ENCODE data around the gene HLA-DOB. TPM values are rescaled to one million over a fixed set of nuclear protein-coding genes. Genes with fewer than 3 reads are reported as not detected.

The HLA-DOB gene
- total and polyA plus RNA-seq, 11 donors = 0.25 to 2.7 (median 0.60) TPM; not detected in 2

DNA sequence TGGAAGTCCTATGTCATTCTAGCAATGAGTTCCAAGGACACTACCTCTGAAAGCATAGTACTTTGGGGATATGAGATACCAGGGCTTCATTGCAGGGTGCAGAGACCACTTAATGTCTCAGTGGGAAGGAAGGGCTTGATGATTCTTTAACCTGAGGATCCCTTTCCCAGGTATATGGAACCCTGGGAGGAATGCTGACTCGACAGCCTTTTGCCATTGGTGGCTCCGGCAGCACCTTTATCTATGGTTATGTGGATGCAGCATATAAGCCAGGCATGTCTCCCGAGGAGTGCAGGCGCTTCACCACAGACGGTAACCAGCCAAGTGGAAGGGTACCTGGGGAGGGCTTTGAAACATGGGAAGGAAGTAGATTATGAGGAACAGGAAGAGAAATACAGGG lies 41.4 kb upstream of the HLA-DOB start:
- ATAC-seq (no peak), DNase-seq (no peak)
- peaks cover 0 to 55% (median 40%) of the 10 kb centered on the region in 9 donors for H3K36me3 ChIP-seq
- intact Hi-C loops (cut with DNase I) = no loop called here
- H3K27me3 ChIP-seq = no peaks in the 10 kb centered on the region
- H3K27ac ChIP-seq = no peak overlapping the region
- WGBS, 4 donors = 81 to 89% (median 84%) methylated on average over 5 of the region's 5 CpGs
- no peaks in the 10 kb centered on the region for H3K9me3 ChIP-seq
- no peak for TF ChIP-seq POLR2A (IDR thresholded peaks at IDR 0.05)
- TF ChIP-seq, protein P1, sequence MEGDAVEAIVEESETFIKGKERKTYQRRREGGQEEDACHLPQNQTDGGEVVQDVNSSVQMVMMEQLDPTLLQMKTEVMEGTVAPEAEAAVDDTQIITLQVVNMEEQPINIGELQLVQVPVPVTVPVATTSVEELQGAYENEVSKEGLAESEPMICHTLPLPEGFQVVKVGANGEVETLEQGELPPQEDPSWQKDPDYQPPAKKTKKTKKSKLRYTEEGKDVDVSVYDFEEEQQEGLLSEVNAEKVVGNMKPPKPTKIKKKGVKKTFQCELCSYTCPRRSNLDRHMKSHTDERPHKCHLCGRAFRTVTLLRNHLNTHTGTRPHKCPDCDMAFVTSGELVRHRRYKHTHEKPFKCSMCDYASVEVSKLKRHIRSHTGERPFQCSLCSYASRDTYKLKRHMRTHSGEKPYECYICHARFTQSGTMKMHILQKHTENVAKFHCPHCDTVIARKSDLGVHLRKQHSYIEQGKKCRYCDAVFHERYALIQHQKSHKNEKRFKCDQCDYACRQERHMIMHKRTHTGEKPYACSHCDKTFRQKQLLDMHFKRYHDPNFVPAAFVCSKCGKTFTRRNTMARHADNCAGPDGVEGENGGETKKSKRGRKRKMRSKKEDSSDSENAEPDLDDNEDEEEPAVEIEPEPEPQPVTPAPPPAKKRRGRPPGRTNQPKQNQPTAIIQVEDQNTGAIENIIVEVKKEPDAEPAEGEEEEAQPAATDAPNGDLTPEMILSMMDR (IDR thresholded peaks at IDR 0.05) = no peak
- H3K4me1 ChIP-seq = peaks cover 0 to 52% (median 10%) of the 10 kb centered on the region in 12 donors
- no peak overlapping the region for H3K4me3 ChIP-seq

DNA sequence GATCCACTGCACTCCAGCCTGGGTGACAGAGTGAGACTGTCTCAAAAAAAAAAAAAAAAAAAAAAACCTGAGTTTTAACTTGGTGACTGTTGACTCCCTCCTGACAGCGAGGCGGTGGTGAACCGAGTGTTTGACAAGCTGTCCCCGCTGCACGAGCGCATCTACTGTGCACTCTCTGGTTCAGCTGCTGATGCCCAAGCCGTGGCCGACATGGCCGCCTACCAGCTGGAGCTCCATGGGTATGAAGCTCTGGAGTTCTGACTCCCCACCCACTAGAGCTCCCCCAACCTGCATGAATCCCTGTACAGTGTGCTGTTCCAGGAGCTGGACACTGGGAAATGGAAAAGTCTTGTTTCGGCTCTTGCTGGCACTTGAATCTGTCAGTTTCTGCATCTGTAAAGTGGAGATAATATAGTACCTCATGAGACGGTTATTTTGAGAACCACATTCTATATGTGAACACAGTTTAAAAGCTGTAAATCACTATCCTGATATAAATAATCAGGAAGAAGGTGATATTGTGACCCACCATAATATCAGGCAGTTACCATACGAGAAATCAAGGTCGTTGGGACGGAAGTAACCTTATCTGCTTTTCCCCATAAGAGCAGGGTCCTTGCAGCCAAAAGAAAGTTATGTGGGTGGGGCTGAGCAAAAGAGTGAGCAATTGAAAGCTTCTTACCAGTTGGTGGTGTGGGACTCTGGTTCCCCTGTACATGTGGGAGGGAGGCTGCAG lies 40.5 kb upstream of the HLA-DOB start:
- no peak for TF ChIP-seq POLR2A (IDR thresholded peaks at IDR 0.05)
- TF ChIP-seq, protein P1 (IDR thresholded peaks at IDR 0.05) = no peak
- DNase-seq (no peak), ATAC-seq (no peak)
- 73 to 82% (median 77%) methylated on average over 14 of the region's 14 CpGs for WGBS, 4 donors
- Histone ChIP-seq H3K36me3 (peaks cover 0 to 55% (median 40%) of the 10 kb centered on the region in 9 donors), H3K27ac (no peak overlapping the region), H3K27me3 (no peaks in the 10 kb centered on the region), H3K4me3 (no peak overlapping the region), H3K4me1 (peaks cover 0 to 54% (median 11%) of the 10 kb centered on the region in 12 donors), H3K9me3 (no peaks in the 10 kb centered on the region)
- intact Hi-C loops (cut with DNase I) = no loop called here

DNA sequence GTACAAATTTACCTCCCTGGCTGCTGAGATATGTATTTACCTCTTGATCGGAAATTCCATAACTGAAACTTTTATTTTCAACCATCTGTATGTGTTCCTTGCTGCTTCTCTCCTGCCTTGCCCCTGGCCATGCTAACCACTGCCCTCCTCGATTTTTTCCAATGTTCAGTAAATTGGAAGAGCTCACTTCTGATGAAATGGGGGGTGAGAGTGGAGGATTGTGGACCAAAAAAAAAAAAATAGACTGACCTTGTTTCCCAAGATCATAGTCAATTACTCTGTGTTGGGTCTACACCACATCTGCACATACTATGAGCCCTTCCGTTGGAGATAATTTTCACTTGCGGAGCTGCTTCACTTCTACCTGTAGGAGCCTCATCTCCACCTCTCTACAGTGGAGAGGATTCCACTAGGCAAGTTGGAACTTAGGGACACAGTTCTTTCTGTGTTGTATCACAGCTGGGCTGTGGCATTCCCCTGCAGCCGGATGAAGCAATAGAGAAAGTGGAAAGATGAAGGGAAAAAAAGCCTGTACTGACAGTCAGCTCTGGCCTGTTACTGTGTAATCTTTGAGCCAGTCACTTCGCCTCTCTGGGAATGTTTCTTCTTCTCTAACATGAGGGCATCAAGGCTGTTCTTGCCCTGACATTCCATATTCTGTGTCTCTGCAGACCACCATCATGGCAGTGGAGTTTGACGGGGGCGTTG lies 38.8 kb upstream of the HLA-DOB start:
- H3K4me3 ChIP-seq = peak overlapping the region in 9 of 12 donors; percentile 69 to 99 (median 89)
- no peaks in the 10 kb centered on the region for H3K9me3 ChIP-seq
- H3K4me1 ChIP-seq = peaks cover 0 to 63% (median 24%) of the 10 kb centered on the region in 12 donors
- DNase-seq (no peak), ATAC-seq (no peak)
- H3K27ac ChIP-seq = peak overlapping the region in 11 of 12 donors; percentile 90 to 100 (median 99)
- WGBS, 4 donors = 77 to 89% (median 80%) methylated on average over 8 of the region's 8 CpGs
- peaks cover 0 to 65% (median 50%) of the 10 kb centered on the region in 9 donors for H3K36me3 ChIP-seq
- TF ChIP-seq POLR2A (IDR thresholded peaks at IDR 0.05) = no peak
- TF ChIP-seq, protein P1 (IDR thresholded peaks at IDR 0.05) = no peak
- intact Hi-C loops (cut with DNase I) = loop anchor here in 3 of 10 donors (2.0 kb wide), 1 partner anchor 17 kb away; the partner anchor contains the start of gene TAP2 (in 3 of the 3)
- H3K27me3 ChIP-seq = no peaks in the 10 kb centered on the region

All from heart left ventricle (tissue), 16 donors.